ENCODE data around the gene SUSD1.

The SUSD1 gene

GRCh38 chr9:112000743-112001142, 174.4 kb downstream of the SUSD1 start:
- H3K4me3 Mint-ChIP-seq = no peak overlapping the region
- peak overlapping the region; percentile 81 for H3K27ac Mint-ChIP-seq
- no peaks in the 10 kb centered on the region for H3K27me3 Mint-ChIP-seq
- peaks cover 32 to 60% of the 10 kb centered on the region in 2 donors for H3K4me1 Mint-ChIP-seq
- DNase-seq = no peak
- peaks cover 0 to 3% of the 10 kb centered on the region in 2 donors for H3K36me3 Mint-ChIP-seq
- ATAC-seq (replicated peaks) = no peak
- no peaks in the 10 kb centered on the region for H3K9me3 Mint-ChIP-seq

DNA sequence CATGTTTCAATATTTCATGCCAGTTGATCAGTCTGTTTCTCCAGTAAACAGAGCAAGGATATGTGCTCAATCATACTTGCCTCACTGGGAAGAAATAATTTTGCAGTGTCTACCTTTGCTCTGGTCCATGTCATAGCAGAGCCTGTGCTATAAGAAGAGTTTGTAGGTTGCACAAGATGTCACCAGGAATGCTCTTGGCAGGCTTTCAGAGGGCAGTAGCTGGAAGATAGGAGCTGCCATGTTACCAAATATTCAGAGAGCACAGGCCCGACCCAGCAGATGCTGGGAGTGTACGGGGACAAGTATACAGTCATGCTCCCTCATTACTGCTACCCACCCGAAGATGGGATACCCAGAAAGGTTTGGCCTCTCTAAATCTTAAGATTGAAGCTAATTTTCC, 175.8 kb downstream of the SUSD1 start:
- Mint-ChIP-seq H3K27me3 (no peaks in the 10 kb centered on the region), H3K4me1 (peaks cover 33 to 60% of the 10 kb centered on the region in 2 donors), H3K9me3 (peaks cover 0 to 2% of the 10 kb centered on the region in 2 donors), H3K27ac (no peak overlapping the region), H3K4me3 (no peak overlapping the region), H3K36me3 (peaks cover 2 to 10% of the 10 kb centered on the region in 2 donors)
- no peak for DNase-seq
- ATAC-seq (replicated peaks) = no peak

GRCh38 chr9:111997831-111998230, 177.3 kb downstream of the SUSD1 start:
- no peak for DNase-seq
- Mint-ChIP-seq H3K36me3 (peaks cover 2 to 10% of the 10 kb centered on the region in 2 donors), H3K4me3 (no peak overlapping the region), H3K27me3 (no peaks in the 10 kb centered on the region), H3K4me1 (peaks cover 26 to 58% of the 10 kb centered on the region in 2 donors), H3K27ac (no peak overlapping the region), H3K9me3 (peaks cover 0 to 2% of the 10 kb centered on the region in 2 donors)
- no peak for ATAC-seq (replicated peaks)

DNA sequence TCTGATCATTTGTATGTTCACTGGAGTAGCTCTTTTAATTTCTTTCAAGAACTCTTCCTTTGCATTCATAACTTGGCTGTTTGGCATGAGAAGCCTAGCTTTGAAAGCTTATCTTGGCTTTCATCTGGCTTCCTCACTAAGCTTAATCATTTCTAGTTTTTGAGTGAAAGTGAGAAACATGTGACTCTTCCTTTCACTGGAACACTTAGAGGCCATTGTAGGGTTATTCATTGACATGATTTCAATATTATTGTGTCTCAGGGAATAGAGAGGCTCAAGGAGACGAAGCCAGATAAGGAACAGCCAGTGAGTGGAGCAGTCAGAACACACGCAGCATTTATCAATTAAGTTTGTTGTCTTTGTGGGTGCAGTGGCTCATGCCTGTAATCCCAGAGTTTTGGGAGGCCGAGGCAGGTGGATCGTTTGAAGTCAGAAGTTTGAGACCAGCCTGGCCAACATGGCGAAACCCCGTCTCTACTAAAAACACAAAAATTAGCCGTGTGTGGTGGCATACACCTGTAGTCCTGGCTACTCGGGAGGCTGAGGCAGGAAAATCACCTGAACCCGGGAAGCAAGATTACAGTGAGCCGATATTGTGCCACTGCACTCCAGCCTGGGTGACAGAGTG, 180.2 kb downstream of the SUSD1 start:
- Mint-ChIP-seq H3K27me3 (no peaks in the 10 kb centered on the region), H3K4me3 (peak overlapping the region in 1 of 2 donors; percentile 14), H3K4me1 (peaks cover 25 to 60% of the 10 kb centered on the region in 2 donors), H3K36me3 (peaks cover 2 to 10% of the 10 kb centered on the region in 2 donors), H3K27ac (peak overlapping the region; percentile 96), H3K9me3 (peaks cover 2 to 4% of the 10 kb centered on the region in 2 donors)
- peak; percentile 76 to 78 for ATAC-seq (replicated peaks)
- no peak for DNase-seq

DNA sequence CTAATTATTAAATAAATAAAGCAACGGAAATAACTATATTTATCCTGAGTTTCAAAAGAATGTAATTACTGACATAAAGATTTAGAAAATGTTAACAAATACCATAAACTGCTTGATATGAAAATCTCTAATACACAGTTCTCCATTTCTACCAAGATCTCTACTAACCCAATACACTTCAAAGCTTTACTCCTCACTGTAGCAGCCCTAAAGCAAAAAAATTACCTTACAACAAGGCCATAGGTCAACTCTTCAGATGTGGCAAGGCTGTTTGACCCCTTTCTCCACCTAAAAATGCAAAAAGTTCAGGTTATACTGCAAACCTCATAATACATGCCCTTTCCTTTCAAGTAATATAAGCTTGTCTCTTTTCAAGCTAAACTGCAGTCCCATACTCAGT, 181.8 kb downstream of the SUSD1 start:
- H3K36me3 Mint-ChIP-seq = peaks cover 2 to 10% of the 10 kb centered on the region in 2 donors
- peak overlapping the region; percentile 96 for H3K27ac Mint-ChIP-seq
- no peaks in the 10 kb centered on the region for H3K27me3 Mint-ChIP-seq
- ATAC-seq (replicated peaks) (no peak), DNase-seq (no peak)
- peaks cover 2 to 4% of the 10 kb centered on the region in 2 donors for H3K9me3 Mint-ChIP-seq
- H3K4me3 Mint-ChIP-seq = peak overlapping the region in 1 of 2 donors; percentile 30
- peaks cover 23 to 62% of the 10 kb centered on the region in 2 donors for H3K4me1 Mint-ChIP-seq

GRCh38 chr9:111992523-111992922, 182.6 kb downstream of the SUSD1 start:
- no peaks in the 10 kb centered on the region for H3K27me3 Mint-ChIP-seq
- peaks cover 22 to 60% of the 10 kb centered on the region in 2 donors for H3K4me1 Mint-ChIP-seq
- H3K9me3 Mint-ChIP-seq = peaks cover 2 to 4% of the 10 kb centered on the region in 2 donors
- peak overlapping the region in 1 of 2 donors; percentile 59 for H3K4me3 Mint-ChIP-seq
- peak overlapping the region; percentile 95 for H3K27ac Mint-ChIP-seq
- ATAC-seq (replicated peaks) = peak; percentile 89 to 92
- DNase-seq = no peak
- peaks cover 2 to 10% of the 10 kb centered on the region in 2 donors for H3K36me3 Mint-ChIP-seq

GRCh38 chr9:111991179-111991578, 183.9 kb downstream of the SUSD1 start:
- peaks cover 26 to 67% of the 10 kb centered on the region in 2 donors for H3K4me1 Mint-ChIP-seq
- DNase-seq (no peak), ATAC-seq (replicated peaks) (no peak)
- H3K27me3 Mint-ChIP-seq = no peaks in the 10 kb centered on the region
- H3K4me3 Mint-ChIP-seq = no peak overlapping the region
- peaks cover 3 to 10% of the 10 kb centered on the region in 2 donors for H3K36me3 Mint-ChIP-seq
- H3K9me3 Mint-ChIP-seq = peaks cover 2 to 4% of the 10 kb centered on the region in 2 donors
- no peak overlapping the region for H3K27ac Mint-ChIP-seq

All from stimulated activated naive B cell treated with anti-CD40 and anti-IgM and Interleukin-4, amounts not matched to agents 10 μg/mL and 1 μg/mL and 100 μg/mL, for 72 hours (primary cell).